Calu3 (cell line): ENCODE data around the gene ADM. TPM values are rescaled to one million over a fixed set of nuclear protein-coding genes. Genes with fewer than 3 reads are reported as not detected.
A peak's percentile ranks its signal among the peaks of the same experiment; 100 is the strongest.

Source experiments
- Bru-seq: library from RNA; stranded (reverse); fragments of 400-500 nt; gene quantifications from one replicate; lab custom pipeline; 2021; lab: Mats Ljungman, UMichigan
- BruChase-seq, 2 experiments: library from RNA; stranded (reverse); fragments of 400-500 nt; gene quantifications; one replicate each; lab custom pipeline; 2021; lab: Mats Ljungman, UMichigan
- BruUV-seq: library from RNA; stranded (reverse); fragments of 400-500 nt; replicated peaks from 2 replicates; lab custom pipeline; 2021; lab: Mats Ljungman, UMichigan
- CTCF ChIA-PET: fragments of 300-600 bp; sonication (Branson Sonifier 250); formaldehyde crosslinking; loops from one replicate; lab custom pipeline; 2022; ENCODE audit warnings: antibody characterized with exemption; lab: Charles Lee
- DNase-seq: peaks from one replicate; pipeline ENCODE4 v3.0.0; 2022
- H3K27ac Mint-ChIP-seq: one replicate; pipeline ENCODE4 v1.8.0; 2022; ENCODE audit warnings: mixed read lengths; ENCODE audit not compliant: unreplicated experiment
- H3K27me3 Mint-ChIP-seq: one replicate; pipeline ENCODE4 v1.8.0; 2022; ENCODE audit warnings: mixed read lengths; ENCODE audit not compliant: unreplicated experiment
- H3K36me3 Mint-ChIP-seq: one replicate; pipeline ENCODE4 v1.8.0; 2022; ENCODE audit warnings: mild to moderate bottlenecking, moderate library complexity, mixed read lengths; ENCODE audit not compliant: insufficient read depth, unreplicated experiment
- H3K4me1 Mint-ChIP-seq: one replicate; pipeline ENCODE4 v1.8.0; 2022; ENCODE audit warnings: mild to moderate bottlenecking, low read depth, mixed read lengths; ENCODE audit not compliant: unreplicated experiment
- H3K4me3 Mint-ChIP-seq: one replicate; pipeline ENCODE4 v1.8.0; 2022; ENCODE audit warnings: mild to moderate bottlenecking, low read depth, moderate library complexity, mixed read lengths; ENCODE audit not compliant: unreplicated experiment
- H3K9me3 Mint-ChIP-seq: one replicate; pipeline ENCODE4 v1.8.0; 2022; ENCODE audit warnings: low read depth, mixed read lengths; ENCODE audit not compliant: unreplicated experiment
- intact Hi-C: fragments of 100-400 bp; cut with micrococcal nuclease; formaldehyde crosslinking; loops from one replicate; pipeline ENCODE4 v1.10.0; 2022; ENCODE audit not compliant: unreplicated experiment
- long read RNA-seq: library from polyadenylated mRNA; stranded (forward); transcript quantifications from one replicate; pipeline ENCODE4 v2.0.0, GENCODE V29; 2022
- total RNA-seq: library from RNA; stranded (reverse); gene quantifications from 2 replicates; pipeline ENCODE4 v1.2.3, GENCODE V29; 2022
- TF ChIP-seq, protein P1 (sequence below): fragments of 200-600 bp; IDR thresholded peaks from one replicate; pipeline ENCODE4 v1.8.0; 2022; ENCODE audit warnings: antibody characterized with exemption; ENCODE audit not compliant: unreplicated experiment

Gene ADM
- 2.0 and 4.6 TPM in 2 replicates for total RNA-seq
- percentile 36 among the genes with signal in this experiment for Bru-seq, nascent RNA
- percentile 40 among the genes with signal in this experiment for BruChase-seq, experiment 1, labeled RNA remaining after a 6-hour chase
- BruChase-seq, experiment 2, labeled RNA remaining after a 2-hour chase = percentile 41 among the genes with signal in this experiment
- long read RNA-seq, partial matches to known transcripts = 0 of 5 reads
- long read RNA-seq, other reads (novel, unspliced or antisense) = 2 of 5 reads

DNA sequence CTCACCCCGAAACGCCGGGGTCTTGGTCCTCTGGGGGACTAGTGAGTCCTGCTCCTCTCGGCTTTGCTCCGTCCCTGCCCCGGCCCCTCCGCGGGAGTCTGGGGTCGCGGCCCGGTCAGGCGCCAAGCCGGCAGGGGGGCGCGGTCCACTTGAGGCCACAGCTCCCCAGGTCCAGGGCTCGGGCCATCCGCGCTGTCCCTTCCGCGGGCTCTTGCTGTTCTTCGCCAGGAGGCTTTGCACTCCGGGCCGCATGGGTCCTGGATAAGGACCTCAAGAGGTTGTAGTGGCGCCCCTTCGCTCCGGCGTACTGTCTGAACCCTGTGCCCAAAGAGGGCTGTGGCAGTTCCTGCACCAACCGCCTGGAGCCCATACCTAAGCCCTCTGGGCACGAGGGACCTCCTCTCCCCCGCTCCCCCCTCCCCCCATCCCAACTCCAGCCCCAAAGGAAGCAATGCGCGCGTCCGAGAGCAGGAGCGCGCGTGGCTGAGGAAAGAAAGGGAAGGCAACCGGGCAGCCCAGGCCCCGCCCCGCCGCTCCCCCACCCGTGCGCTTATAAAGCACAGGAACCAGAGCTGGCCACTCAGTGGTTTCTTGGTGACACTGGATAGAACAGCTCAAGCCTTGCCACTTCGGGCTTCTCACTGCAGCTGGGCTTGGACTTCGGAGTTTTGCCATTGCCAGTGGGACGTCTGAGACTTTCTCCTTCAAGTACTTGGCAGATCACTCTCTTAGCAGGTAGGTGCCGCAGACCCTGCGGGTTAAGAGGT is at the start of gene ADM:
Gene ADM (plus strand): TSS at position 579 of the 767 bp plus-strand sequence. CDS start 628 bp downstream, outside the sequence.
- Mint-ChIP-seq H3K27me3 (no peaks in the 10 kb centered on the region), H3K4me1 (peaks cover 45% of the 10 kb centered on the region), H3K4me3 (peak within 1 kb of the TSS; percentile 82), H3K9me3 (no peaks in the 10 kb centered on the region), H3K36me3 (peaks cover 62% of the 10 kb centered on the region), H3K27ac (peak within 1 kb of the TSS; percentile 55)
- no TSS peak for BruUV-seq
- TF ChIP-seq, protein P1, sequence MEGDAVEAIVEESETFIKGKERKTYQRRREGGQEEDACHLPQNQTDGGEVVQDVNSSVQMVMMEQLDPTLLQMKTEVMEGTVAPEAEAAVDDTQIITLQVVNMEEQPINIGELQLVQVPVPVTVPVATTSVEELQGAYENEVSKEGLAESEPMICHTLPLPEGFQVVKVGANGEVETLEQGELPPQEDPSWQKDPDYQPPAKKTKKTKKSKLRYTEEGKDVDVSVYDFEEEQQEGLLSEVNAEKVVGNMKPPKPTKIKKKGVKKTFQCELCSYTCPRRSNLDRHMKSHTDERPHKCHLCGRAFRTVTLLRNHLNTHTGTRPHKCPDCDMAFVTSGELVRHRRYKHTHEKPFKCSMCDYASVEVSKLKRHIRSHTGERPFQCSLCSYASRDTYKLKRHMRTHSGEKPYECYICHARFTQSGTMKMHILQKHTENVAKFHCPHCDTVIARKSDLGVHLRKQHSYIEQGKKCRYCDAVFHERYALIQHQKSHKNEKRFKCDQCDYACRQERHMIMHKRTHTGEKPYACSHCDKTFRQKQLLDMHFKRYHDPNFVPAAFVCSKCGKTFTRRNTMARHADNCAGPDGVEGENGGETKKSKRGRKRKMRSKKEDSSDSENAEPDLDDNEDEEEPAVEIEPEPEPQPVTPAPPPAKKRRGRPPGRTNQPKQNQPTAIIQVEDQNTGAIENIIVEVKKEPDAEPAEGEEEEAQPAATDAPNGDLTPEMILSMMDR = peak; percentile 77
- CTCF ChIA-PET = interaction anchor here (0.6 to 2.7 kb wide), 12 partner anchors 10 to 545 kb away, joined by 3 to 11 read pairs (median 4); no protein-coding TSS in a partner anchor
- intact Hi-C loops = loop anchor here (5.0 to 10.0 kb wide), 2 partner anchors 310 to 442 kb away; no protein-coding TSS in a partner anchor
- DNase-seq = peak; percentile 75

- DNase-seq = no peak
- H3K36me3 Mint-ChIP-seq = no peaks in the 10 kb centered on the region
- CTCF ChIA-PET = no interaction called here
- intact Hi-C loops = no loop called here
- no peak overlapping the region for H3K4me3 Mint-ChIP-seq
- peaks cover 8% of the 10 kb centered on the region for H3K4me1 Mint-ChIP-seq
- no peaks in the 10 kb centered on the region for H3K27me3 Mint-ChIP-seq
- TF ChIP-seq, protein P1 = no peak
- BruUV-seq = no TSS peak
- H3K9me3 Mint-ChIP-seq = no peaks in the 10 kb centered on the region
- no peak overlapping the region for H3K27ac Mint-ChIP-seq
Observed at GRCh38 chr11:10255388-10256125, 49.3 kb upstream of the ADM start.

GRCh38 chr11:10257478-10257877 is 47.4 kb upstream of the ADM start:
- DNase-seq = no peak
- CTCF ChIA-PET = interaction anchor here (0.6 to 1.7 kb wide), 3 partner anchors 8 to 48 kb away, joined by 3 to 11 read pairs (median 4); partner anchors contain the start of gene ADM
- Mint-ChIP-seq H3K36me3 (no peaks in the 10 kb centered on the region), H3K4me1 (peaks cover 8% of the 10 kb centered on the region), H3K9me3 (no peaks in the 10 kb centered on the region), H3K27ac (no peak overlapping the region), H3K27me3 (no peaks in the 10 kb centered on the region), H3K4me3 (no peak overlapping the region)
- intact Hi-C loops = no loop called here
- TF ChIP-seq, protein P1 = no peak
- BruUV-seq = no TSS peak

DNA sequence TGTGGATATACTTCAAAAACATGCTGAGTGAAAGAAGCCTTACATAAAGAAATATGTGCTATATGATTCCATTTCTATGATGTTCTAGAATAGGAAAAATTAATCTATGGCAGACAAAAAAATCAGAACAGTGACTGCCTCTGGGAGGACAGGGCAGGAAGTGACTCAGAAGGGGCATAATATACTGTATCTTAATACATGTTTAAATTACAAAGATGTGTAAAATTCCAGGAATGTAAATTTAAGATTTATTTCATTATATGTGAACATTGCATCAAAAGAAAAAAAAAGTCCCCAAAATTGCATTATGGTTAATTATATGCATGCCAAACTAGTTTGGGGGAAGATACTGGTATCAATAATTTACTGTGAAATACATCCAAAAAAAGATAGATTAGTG is 43.1 kb upstream of the ADM start:
- H3K36me3 Mint-ChIP-seq = no peaks in the 10 kb centered on the region
- DNase-seq = no peak
- H3K9me3 Mint-ChIP-seq = no peaks in the 10 kb centered on the region
- TF ChIP-seq, protein P1 = no peak
- H3K4me3 Mint-ChIP-seq = no peak overlapping the region
- peaks cover 2% of the 10 kb centered on the region for H3K4me1 Mint-ChIP-seq
- no peak overlapping the region for H3K27ac Mint-ChIP-seq
- CTCF ChIA-PET = no interaction called here
- BruUV-seq = no TSS peak
- intact Hi-C loops = no loop called here
- H3K27me3 Mint-ChIP-seq = no peaks in the 10 kb centered on the region
